SK-N-SH treated with all-trans-retinoic acid at 6 μM for 48 hours (cell line): ENCODE results near the gene RER1.

Source experiments
- ATAC-seq: fragments of 200-7000 bp; cut with Tn5 transposase; 3 replicates; pipeline ENCODE4 v1.9.1; 2020; ENCODE audit warnings: mild to moderate bottlenecking, moderate library complexity
- ARNTL ChIP-seq: fragments of 450-650 bp; formaldehyde crosslinking; IDR thresholded peaks from 2 replicates; pipeline ENCODE4 v1.5.0; 2020; ENCODE audit warnings: low read depth, mild to moderate bottlenecking, moderate library complexity, borderline replicate concordance
- BACH2 ChIP-seq: fragments of 250-450 bp; sonication (Bioruptor Pico); IDR thresholded peaks from 2 replicates; pipeline ENCODE4 v1.9.0; 2021; ENCODE audit warnings: mild to moderate bottlenecking, borderline replicate concordance
- CSDC2 ChIP-seq: fragments of 250-450 bp; sonication (Bioruptor Pico); IDR thresholded peaks from 2 replicates; pipeline ENCODE4 v1.5.0; 2020; ENCODE audit warnings: mild to moderate bottlenecking, moderate library complexity
- CSRNP3 ChIP-seq: fragments of 250-450 bp; sonication (Bioruptor Pico); IDR thresholded peaks from 2 replicates; pipeline ENCODE4 v1.5.1; 2021; ENCODE audit warnings: mild to moderate bottlenecking, moderate library complexity
- ESRRG ChIP-seq: fragments of 250-450 bp; sonication (Bioruptor Pico); IDR thresholded peaks from 2 replicates; pipeline ENCODE4 v1.6.1; 2021; ENCODE audit warnings: mild to moderate bottlenecking
- GLIS3 ChIP-seq: fragments of 250-450 bp; sonication (Bioruptor Pico); IDR thresholded peaks from 2 replicates; pipeline ENCODE4 v1.5.0; 2020; ENCODE audit warnings: mild to moderate bottlenecking, moderate library complexity
- ISL1 ChIP-seq: fragments of 250-450 bp; sonication (Bioruptor Pico); IDR thresholded peaks from 2 replicates; pipeline ENCODE4 v2.1.2; 2022; ENCODE audit warnings: mild to moderate bottlenecking, moderate library complexity
- OSR1 ChIP-seq: fragments of 250-450 bp; sonication (Bioruptor Pico); IDR thresholded peaks from 2 replicates; pipeline ENCODE4 v1.8.0; 2022; ENCODE audit warnings: moderate library complexity, mild to moderate bottlenecking, inconsistent platforms
- POU6F1 ChIP-seq: fragments of 250-450 bp; sonication (Bioruptor Pico); IDR thresholded peaks from 2 replicates; pipeline ENCODE4 v1.8.0; 2021; ENCODE audit warnings: low read depth, mild to moderate bottlenecking, moderate library complexity, borderline replicate concordance
- PPARA ChIP-seq: fragments of 250-450 bp; sonication (Bioruptor Pico); IDR thresholded peaks from 2 replicates; pipeline ENCODE4 v1.5.0; 2020; ENCODE audit warnings: mild to moderate bottlenecking, borderline replicate concordance
- RARB ChIP-seq: fragments of 250-450 bp; sonication (Bioruptor Pico); IDR thresholded peaks from 2 replicates; pipeline ENCODE4 v1.8.0; 2021; ENCODE audit warnings: mild to moderate bottlenecking, moderate library complexity
- SNAI2 ChIP-seq: fragments of 250-450 bp; sonication (Bioruptor Pico); IDR thresholded peaks from 2 replicates; pipeline ENCODE4 v1.5.0; 2020; ENCODE audit warnings: mild to moderate bottlenecking, moderate library complexity
- TCF4 ChIP-seq: fragments of 250-450 bp; sonication (Bioruptor Pico); IDR thresholded peaks from 2 replicates; pipeline ENCODE4 v1.8.0; 2021; ENCODE audit warnings: mild to moderate bottlenecking, moderate library complexity, borderline replicate concordance
- TOX ChIP-seq: fragments of 250-450 bp; sonication (Bioruptor Pico); IDR thresholded peaks from 2 replicates; pipeline ENCODE4 v1.8.0; 2021; ENCODE audit warnings: mild to moderate bottlenecking, moderate library complexity, borderline replicate concordance
- ZC3H10 ChIP-seq: fragments of 250-450 bp; sonication (Bioruptor Pico); IDR thresholded peaks from 2 replicates; pipeline ENCODE4 v1.5.1; 2021; ENCODE audit warnings: mild to moderate bottlenecking, moderate library complexity
- ZFP3 ChIP-seq: fragments of 250-450 bp; sonication (Bioruptor Pico); IDR thresholded peaks from 2 replicates; pipeline ENCODE4 v1.5.0; 2020; ENCODE audit warnings: mild to moderate bottlenecking, moderate library complexity
- ZFP30 ChIP-seq: fragments of 450-650 bp; formaldehyde crosslinking; IDR thresholded peaks from 2 replicates; pipeline ENCODE4 v1.5.0; 2022; ENCODE audit warnings: mild to moderate bottlenecking, moderate library complexity
- ZNF565 ChIP-seq: fragments of 450-650 bp; formaldehyde crosslinking; conservative IDR thresholded peaks from 2 replicates; pipeline ENCODE4 v1.5.0; 2020; ENCODE audit warnings: low read depth, mild to moderate bottlenecking, moderate library complexity
- ZNF70 ChIP-seq: fragments of 450-650 bp; formaldehyde crosslinking; IDR thresholded peaks from 2 replicates; pipeline ENCODE4 v1.5.0; 2020; ENCODE audit warnings: mild to moderate bottlenecking, moderate library complexity
- TF ChIP-seq, protein P1 (sequence below): fragments of 250-450 bp; sonication (Bioruptor Pico); IDR thresholded peaks from 2 replicates; pipeline ENCODE4 v1.5.0; 2020; ENCODE audit warnings: mild to moderate bottlenecking, moderate library complexity
- TF ChIP-seq, protein P2 (sequence below): fragments of 250-450 bp; sonication (Bioruptor Pico); IDR thresholded peaks from 2 replicates; pipeline ENCODE4 v1.8.0; 2020; ENCODE audit warnings: mild to moderate bottlenecking, moderate library complexity, borderline replicate concordance
- TF ChIP-seq, protein P3 (sequence below): fragments of 250-450 bp; sonication (Bioruptor Pico); IDR thresholded peaks from 2 replicates; pipeline ENCODE4 v1.5.1; 2020; ENCODE audit warnings: low read depth, mild to moderate bottlenecking, moderate library complexity

The RER1 gene

DNA sequence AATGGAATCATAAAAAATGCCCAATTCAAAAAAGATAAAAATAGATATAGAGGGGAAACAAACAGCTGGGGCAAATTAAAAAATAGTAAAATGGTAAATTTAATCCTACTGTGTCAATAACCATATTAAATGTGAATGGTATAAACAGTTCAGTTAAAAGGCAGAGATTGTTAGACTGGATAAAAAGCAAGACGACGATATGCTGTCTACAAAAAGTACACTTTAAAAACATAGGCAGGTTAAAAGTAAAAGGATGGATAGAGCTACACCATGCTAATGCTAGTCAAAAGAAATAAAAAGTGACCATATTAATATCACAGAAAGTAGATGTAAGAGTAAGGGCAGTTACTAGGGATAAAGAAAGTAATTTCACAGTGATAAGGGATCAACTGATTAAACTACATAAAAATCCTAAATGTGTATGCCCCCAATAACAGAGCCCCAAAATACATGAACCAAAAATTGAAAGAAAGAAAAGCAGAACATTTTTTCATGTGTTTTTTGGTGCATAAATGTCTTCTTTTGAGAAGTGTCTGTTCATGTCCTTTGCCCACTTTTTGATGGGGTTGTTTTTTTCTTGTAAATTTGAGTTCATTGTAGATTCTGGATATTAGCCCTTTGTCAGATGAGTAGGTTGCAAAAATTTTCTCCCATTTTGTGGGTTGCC is 27.7 kb upstream of the RER1 start (continued):
- TF ChIP-seq, protein P1, sequence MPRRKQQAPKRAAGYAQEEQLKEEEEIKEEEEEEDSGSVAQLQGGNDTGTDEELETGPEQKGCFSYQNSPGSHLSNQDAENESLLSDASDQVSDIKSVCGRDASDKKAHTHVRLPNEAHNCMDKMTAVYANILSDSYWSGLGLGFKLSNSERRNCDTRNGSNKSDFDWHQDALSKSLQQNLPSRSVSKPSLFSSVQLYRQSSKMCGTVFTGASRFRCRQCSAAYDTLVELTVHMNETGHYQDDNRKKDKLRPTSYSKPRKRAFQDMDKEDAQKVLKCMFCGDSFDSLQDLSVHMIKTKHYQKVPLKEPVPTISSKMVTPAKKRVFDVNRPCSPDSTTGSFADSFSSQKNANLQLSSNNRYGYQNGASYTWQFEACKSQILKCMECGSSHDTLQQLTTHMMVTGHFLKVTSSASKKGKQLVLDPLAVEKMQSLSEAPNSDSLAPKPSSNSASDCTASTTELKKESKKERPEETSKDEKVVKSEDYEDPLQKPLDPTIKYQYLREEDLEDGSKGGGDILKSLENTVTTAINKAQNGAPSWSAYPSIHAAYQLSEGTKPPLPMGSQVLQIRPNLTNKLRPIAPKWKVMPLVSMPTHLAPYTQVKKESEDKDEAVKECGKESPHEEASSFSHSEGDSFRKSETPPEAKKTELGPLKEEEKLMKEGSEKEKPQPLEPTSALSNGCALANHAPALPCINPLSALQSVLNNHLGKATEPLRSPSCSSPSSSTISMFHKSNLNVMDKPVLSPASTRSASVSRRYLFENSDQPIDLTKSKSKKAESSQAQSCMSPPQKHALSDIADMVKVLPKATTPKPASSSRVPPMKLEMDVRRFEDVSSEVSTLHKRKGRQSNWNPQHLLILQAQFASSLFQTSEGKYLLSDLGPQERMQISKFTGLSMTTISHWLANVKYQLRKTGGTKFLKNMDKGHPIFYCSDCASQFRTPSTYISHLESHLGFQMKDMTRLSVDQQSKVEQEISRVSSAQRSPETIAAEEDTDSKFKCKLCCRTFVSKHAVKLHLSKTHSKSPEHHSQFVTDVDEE (CRISPR knock-in tag) = no peak
- TF ChIP-seq CSDC2 (CRISPR knock-in tag) = no peak
- TF ChIP-seq, protein P2, sequence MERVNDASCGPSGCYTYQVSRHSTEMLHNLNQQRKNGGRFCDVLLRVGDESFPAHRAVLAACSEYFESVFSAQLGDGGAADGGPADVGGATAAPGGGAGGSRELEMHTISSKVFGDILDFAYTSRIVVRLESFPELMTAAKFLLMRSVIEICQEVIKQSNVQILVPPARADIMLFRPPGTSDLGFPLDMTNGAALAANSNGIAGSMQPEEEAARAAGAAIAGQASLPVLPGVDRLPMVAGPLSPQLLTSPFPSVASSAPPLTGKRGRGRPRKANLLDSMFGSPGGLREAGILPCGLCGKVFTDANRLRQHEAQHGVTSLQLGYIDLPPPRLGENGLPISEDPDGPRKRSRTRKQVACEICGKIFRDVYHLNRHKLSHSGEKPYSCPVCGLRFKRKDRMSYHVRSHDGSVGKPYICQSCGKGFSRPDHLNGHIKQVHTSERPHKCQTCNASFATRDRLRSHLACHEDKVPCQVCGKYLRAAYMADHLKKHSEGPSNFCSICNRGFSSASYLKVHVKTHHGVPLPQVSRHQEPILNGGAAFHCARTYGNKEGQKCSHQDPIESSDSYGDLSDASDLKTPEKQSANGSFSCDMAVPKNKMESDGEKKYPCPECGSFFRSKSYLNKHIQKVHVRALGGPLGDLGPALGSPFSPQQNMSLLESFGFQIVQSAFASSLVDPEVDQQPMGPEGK (CRISPR knock-in tag) = no peak
- no peak for TF ChIP-seq ISL1 (CRISPR knock-in tag)
- TF ChIP-seq OSR1 = no peak
- TF ChIP-seq, protein P3, sequence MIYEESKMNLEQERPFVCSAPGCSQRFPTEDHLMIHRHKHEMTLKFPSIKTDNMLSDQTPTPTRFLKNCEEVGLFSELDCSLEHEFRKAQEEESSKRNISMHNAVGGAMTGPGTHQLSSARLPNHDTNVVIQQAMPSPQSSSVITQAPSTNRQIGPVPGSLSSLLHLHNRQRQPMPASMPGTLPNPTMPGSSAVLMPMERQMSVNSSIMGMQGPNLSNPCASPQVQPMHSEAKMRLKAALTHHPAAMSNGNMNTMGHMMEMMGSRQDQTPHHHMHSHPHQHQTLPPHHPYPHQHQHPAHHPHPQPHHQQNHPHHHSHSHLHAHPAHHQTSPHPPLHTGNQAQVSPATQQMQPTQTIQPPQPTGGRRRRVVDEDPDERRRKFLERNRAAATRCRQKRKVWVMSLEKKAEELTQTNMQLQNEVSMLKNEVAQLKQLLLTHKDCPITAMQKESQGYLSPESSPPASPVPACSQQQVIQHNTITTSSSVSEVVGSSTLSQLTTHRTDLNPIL (CRISPR knock-in tag) = no peak
- no peak for TF ChIP-seq GLIS3
- TF ChIP-seq PPARA (CRISPR knock-in tag) = no peak
- TF ChIP-seq TCF4 = no peak
- TF ChIP-seq BACH2 (CRISPR knock-in tag) = no peak
- no peak for TF ChIP-seq ESRRG (CRISPR knock-in tag)
- no peak for TF ChIP-seq ZFP30 (CRISPR knock-in tag)
- TF ChIP-seq, all 23 proteins: peak for 0

- TF ChIP-seq SNAI2 (CRISPR knock-in tag) (no peak), RARB (no peak), TOX (CRISPR knock-in tag) (no peak), PPARA (CRISPR knock-in tag) (no peak), ZNF565 (CRISPR knock-in tag) (no peak), POU6F1 (CRISPR knock-in tag) (no peak), ZFP30 (CRISPR knock-in tag) (no peak), ESRRG (CRISPR knock-in tag) (no peak), ZNF70 (CRISPR knock-in tag) (no peak), GLIS3 (no peak), CSDC2 (CRISPR knock-in tag) (no peak), TCF4 (no peak), ZC3H10 (CRISPR knock-in tag) (no peak), ARNTL (no peak), ZFP3 (CRISPR knock-in tag) (no peak), OSR1 (no peak), CSRNP3 (CRISPR knock-in tag) (no peak)
- TF ChIP-seq, protein P3 (CRISPR knock-in tag) = no peak
- TF ChIP-seq, protein P2 (CRISPR knock-in tag) = no peak
- TF ChIP-seq, protein P1 (CRISPR knock-in tag) = no peak
- ATAC-seq = no peak
Measured at GRCh38 chr1:2368053-2368744, 23.4 kb upstream of the RER1 start.
